ENCODE results near the gene TSHZ1. TPM values are rescaled to one million over a fixed set of nuclear protein-coding genes. Genes with fewer than 3 reads are reported as not detected.

The TSHZ1 gene
- total RNA-seq, 4 donors from 2014 or later: 16.3 to 34.8 (median 29.8) TPM

- no peaks in the 10 kb centered on the region for H3K27me3 ChIP-seq
- DNase-seq: no peak
- no peak overlapping the region for H3K27ac ChIP-seq
- in situ Hi-C loops (cut with MboI; ENCODE audit: low pct_ligation_motif_present in 1 of 4, low pct_unique_long_range_greater_than_20kb in 1 of 4, low sequenced_read_pairs in 3 of 4) (no loop called here), intact Hi-C loops (cut with DNase I; ENCODE audit: low total_unique reads) (no loop called here)
- no peaks in the 10 kb centered on the region for H3K9me3 ChIP-seq
- TF ChIP-seq POLR2AphosphoS5 (IDR thresholded peaks at IDR 0.05) (no peak), POLR2A (IDR thresholded peaks at IDR 0.05) (no peak), EP300 (IDR thresholded peaks at IDR 0.05; ENCODE audit: low read depth) (no peak), CTCF (IDR thresholded peaks at IDR 0.05) (no peak)
- no peaks in the 10 kb centered on the region for H3K36me3 ChIP-seq
- H3K4me1 ChIP-seq: peaks cover 14 to 45% (median 20%) of the 10 kb centered on the region in 4 donors
- no peak overlapping the region for H3K4me3 ChIP-seq
- 97 to 100% methylated on average over 1 to 9 of the region's 9 CpGs for WGBS, 2 donors (ENCODE audit: low coverage in 1 of 2)
Measured at GRCh38 chr18:75228967-75229366, 18.4 kb downstream of the TSHZ1 start.

GRCh38 chr18:75229437-75229836 lies 18.8 kb downstream of the TSHZ1 start:
- H3K4me1 ChIP-seq: peaks cover 14 to 40% (median 19%) of the 10 kb centered on the region in 4 donors
- H3K27me3 ChIP-seq: no peaks in the 10 kb centered on the region
- no peak overlapping the region for H3K4me3 ChIP-seq
- no peaks in the 10 kb centered on the region for H3K9me3 ChIP-seq
- H3K36me3 ChIP-seq: no peaks in the 10 kb centered on the region
- in situ Hi-C loops (cut with MboI; ENCODE audit: low pct_ligation_motif_present in 1 of 4, low pct_unique_long_range_greater_than_20kb in 1 of 4, low sequenced_read_pairs in 3 of 4) (no loop called here), intact Hi-C loops (cut with DNase I; ENCODE audit: low total_unique reads) (no loop called here)
- DNase-seq: no peak
- WGBS, 2 donors (ENCODE audit: low coverage in 1 of 2): 94% methylated on average over 8 of the region's 8 CpGs; no CpG with 5 or more reads in 1 of the 2 donors
- no peak overlapping the region for H3K27ac ChIP-seq
- TF ChIP-seq POLR2A (IDR thresholded peaks at IDR 0.05) (no peak), EP300 (IDR thresholded peaks at IDR 0.05; ENCODE audit: low read depth) (no peak), CTCF (IDR thresholded peaks at IDR 0.05) (no peak), POLR2AphosphoS5 (IDR thresholded peaks at IDR 0.05) (no peak)

GRCh38 chr18:75230163-75231052 lies 19.8 kb downstream of the TSHZ1 start:
- 81 to 85% methylated on average over 11 to 17 of the region's 17 CpGs for WGBS, 2 donors (ENCODE audit: low coverage in 1 of 2)
- no peaks in the 10 kb centered on the region for H3K9me3 ChIP-seq
- in situ Hi-C loops (cut with MboI; ENCODE audit: low pct_ligation_motif_present in 1 of 4, low pct_unique_long_range_greater_than_20kb in 1 of 4, low sequenced_read_pairs in 3 of 4) (no loop called here), intact Hi-C loops (cut with DNase I; ENCODE audit: low total_unique reads) (no loop called here)
- DNase-seq: no peak
- H3K4me1 ChIP-seq: peaks cover 14 to 33% (median 18%) of the 10 kb centered on the region in 4 donors
- no peak overlapping the region for H3K4me3 ChIP-seq
- H3K36me3 ChIP-seq: no peaks in the 10 kb centered on the region
- no peaks in the 10 kb centered on the region for H3K27me3 ChIP-seq
- no peak overlapping the region for H3K27ac ChIP-seq
- TF ChIP-seq EP300 (IDR thresholded peaks at IDR 0.05; ENCODE audit: low read depth): no peak
- TF ChIP-seq CTCF (IDR thresholded peaks at IDR 0.05): no peak
- no peak for TF ChIP-seq POLR2A (IDR thresholded peaks at IDR 0.05)
- no peak for TF ChIP-seq POLR2AphosphoS5 (IDR thresholded peaks at IDR 0.05)

GRCh38 chr18:75231053-75231406 lies 20.4 kb downstream of the TSHZ1 start:
- Histone ChIP-seq H3K36me3 (no peaks in the 10 kb centered on the region), H3K27ac (no peak overlapping the region), H3K4me1 (peaks cover 12 to 28% (median 18%) of the 10 kb centered on the region in 4 donors), H3K4me3 (no peak overlapping the region), H3K9me3 (no peaks in the 10 kb centered on the region), H3K27me3 (no peaks in the 10 kb centered on the region)
- no peak for TF ChIP-seq POLR2AphosphoS5 (IDR thresholded peaks at IDR 0.05)
- no peak for TF ChIP-seq EP300 (IDR thresholded peaks at IDR 0.05; ENCODE audit: low read depth)
- no peak for TF ChIP-seq CTCF (IDR thresholded peaks at IDR 0.05)
- no peak for TF ChIP-seq POLR2A (IDR thresholded peaks at IDR 0.05)
- intact Hi-C loops (cut with DNase I; ENCODE audit: low total_unique reads): no loop called here
- no peak for DNase-seq
- in situ Hi-C loops (cut with MboI; ENCODE audit: low pct_ligation_motif_present in 1 of 4, low pct_unique_long_range_greater_than_20kb in 1 of 4, low sequenced_read_pairs in 3 of 4): no loop called here
- WGBS, 2 donors (ENCODE audit: low coverage in 1 of 2): 83 to 87% methylated on average over 1 to 5 of the region's 5 CpGs
